Hepatocyte (in vitro differentiated cells): ENCODE results near the gene GAS6.

Source experiments
- EZH2 ChIP-seq: fragments of 200-600 bp; sonication (generic); IDR thresholded peaks from 2 replicates; pipeline ENCODE4 v1.6.1; 2016; ENCODE audit warnings: antibody characterized with exemption, mild to moderate bottlenecking, borderline replicate concordance
- EZH2phosphoT487 ChIP-seq: fragments of 200-600 bp; sonication (generic); IDR thresholded peaks from one replicate; pipeline ENCODE4 v1.6.1; 2018; ENCODE audit warnings: antibody characterized with exemption, mild to moderate bottlenecking, low read depth, moderate library complexity; ENCODE audit not compliant: unreplicated experiment, severe bottlenecking
- TF ChIP-seq, protein P1 (sequence below): fragments of 200-600 bp; sonication (generic); IDR thresholded peaks from 2 replicates; pipeline ENCODE4 v1.5.1; 2016; ENCODE audit warnings: antibody characterized with exemption, mild to moderate bottlenecking; ENCODE audit not compliant: poor library complexity

DNA sequence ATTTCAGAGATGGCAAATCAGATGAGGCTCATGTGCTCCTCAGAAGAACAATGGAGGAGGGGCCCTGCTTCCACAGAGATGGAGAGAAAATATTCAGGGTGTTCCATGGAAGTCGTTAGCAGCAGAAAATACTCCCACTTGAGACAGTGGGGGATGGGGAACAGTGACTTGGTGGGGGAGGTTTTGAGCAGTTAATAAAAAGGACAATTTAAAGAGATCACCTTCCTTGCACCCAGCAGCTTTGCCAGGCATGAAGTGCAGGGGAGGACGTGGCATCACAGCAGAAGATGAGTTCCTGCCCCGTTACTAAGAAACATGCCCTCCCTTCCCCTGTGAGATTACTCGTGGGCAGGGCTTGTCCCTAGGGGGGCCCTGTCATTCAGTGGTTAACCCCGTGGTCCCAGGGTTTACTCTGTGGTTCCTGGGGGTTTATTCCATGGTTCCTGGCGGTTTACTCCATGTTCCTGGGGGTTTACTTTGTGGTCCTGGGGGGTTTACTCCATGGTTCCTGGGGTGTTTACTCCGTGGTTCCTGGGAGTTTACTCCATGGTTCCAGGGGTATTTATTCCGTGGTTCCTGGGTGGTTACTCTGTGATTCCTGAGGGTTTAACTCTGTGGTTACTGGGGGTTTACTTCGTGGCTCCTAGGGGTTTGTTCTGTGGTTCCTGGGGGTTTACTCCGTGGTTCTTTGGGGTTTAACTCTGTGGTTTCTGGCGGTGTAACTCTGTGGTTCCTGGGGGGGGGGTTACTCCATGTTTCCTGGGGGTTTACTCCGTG is 55.6 kb downstream of the GAS6 start:
- TF ChIP-seq, protein P1, sequence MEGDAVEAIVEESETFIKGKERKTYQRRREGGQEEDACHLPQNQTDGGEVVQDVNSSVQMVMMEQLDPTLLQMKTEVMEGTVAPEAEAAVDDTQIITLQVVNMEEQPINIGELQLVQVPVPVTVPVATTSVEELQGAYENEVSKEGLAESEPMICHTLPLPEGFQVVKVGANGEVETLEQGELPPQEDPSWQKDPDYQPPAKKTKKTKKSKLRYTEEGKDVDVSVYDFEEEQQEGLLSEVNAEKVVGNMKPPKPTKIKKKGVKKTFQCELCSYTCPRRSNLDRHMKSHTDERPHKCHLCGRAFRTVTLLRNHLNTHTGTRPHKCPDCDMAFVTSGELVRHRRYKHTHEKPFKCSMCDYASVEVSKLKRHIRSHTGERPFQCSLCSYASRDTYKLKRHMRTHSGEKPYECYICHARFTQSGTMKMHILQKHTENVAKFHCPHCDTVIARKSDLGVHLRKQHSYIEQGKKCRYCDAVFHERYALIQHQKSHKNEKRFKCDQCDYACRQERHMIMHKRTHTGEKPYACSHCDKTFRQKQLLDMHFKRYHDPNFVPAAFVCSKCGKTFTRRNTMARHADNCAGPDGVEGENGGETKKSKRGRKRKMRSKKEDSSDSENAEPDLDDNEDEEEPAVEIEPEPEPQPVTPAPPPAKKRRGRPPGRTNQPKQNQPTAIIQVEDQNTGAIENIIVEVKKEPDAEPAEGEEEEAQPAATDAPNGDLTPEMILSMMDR, result no peak
- TF ChIP-seq EZH2phosphoT487 (no peak), EZH2 (no peak)
